C4-2B (cell line): ENCODE data around the gene EPHB2.

Experiments
- CTCF ChIP-seq: fragments of 450-650 bp; conservative IDR thresholded peaks from 2 replicates; pipeline ENCODE4 v1.5.1; 2017; ENCODE audit warnings: mild to moderate bottlenecking
- ZFX ChIP-seq: fragments of 450-650 bp; IDR thresholded peaks from 2 replicates; pipeline ENCODE4 v1.6.1; 2017

GRCh38 chr1:22816067-22816775, 105.6 kb downstream of the EPHB2 start:
- TF ChIP-seq CTCF (no peak), ZFX (no peak)
